Measurements from ENCODE around the gene WDR91. TPM values are rescaled to one million over a fixed set of nuclear protein-coding genes. Genes with fewer than 3 reads are reported as not detected.
A peak's percentile ranks its signal among the peaks of the same experiment; 100 is the strongest.

Gene WDR91
- polyA plus RNA-seq, 10 donors, result 6.7 to 14.3 (median 10.3) TPM

DNA sequence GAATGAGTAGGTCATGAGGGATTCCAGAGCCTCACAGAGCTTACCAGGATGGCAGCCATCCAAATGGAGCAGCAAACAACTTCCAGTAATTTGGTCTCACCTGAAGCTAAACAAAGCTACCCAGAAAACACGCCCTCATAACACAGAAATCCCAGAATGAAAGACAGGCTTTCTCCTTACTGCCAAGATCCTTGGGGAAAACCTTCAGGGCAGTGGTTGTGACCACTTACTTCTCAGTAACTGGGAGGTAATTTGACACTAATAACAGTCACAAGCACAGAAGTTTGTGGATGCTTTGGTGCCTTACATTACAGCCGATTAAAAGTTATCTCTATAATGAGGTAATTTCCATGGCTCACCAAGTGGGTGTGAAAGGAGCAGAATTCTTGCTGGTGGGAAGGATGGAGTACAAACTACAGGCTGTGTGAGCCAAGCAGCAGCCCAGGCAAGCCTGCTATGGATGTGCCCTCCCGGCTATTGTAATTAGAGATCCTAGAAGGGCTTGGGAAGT lies 10.4 kb downstream of the WDR91 start:
- no peak for DNase-seq

DNA sequence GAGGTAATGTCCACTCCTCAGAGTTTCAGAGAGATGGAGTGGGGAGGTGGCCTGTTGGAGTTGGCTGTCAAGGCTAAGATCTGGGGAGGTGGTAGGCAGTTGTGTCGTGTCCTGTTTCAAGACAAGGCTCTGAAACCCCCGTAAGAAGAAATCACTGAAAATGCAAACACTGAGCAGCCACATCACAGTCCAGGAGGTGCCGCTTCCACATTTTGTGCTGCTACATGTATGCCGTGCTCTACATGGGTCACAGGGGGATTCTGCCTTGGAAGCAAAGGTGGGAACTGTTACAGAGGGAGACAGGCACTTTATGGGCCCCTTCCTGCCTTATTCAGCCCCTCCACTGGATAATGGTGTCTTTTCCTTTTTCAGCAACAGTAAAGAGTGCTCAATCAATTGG lies 11.9 kb downstream of the WDR91 start:
- DNase-seq, result no peak

DNA sequence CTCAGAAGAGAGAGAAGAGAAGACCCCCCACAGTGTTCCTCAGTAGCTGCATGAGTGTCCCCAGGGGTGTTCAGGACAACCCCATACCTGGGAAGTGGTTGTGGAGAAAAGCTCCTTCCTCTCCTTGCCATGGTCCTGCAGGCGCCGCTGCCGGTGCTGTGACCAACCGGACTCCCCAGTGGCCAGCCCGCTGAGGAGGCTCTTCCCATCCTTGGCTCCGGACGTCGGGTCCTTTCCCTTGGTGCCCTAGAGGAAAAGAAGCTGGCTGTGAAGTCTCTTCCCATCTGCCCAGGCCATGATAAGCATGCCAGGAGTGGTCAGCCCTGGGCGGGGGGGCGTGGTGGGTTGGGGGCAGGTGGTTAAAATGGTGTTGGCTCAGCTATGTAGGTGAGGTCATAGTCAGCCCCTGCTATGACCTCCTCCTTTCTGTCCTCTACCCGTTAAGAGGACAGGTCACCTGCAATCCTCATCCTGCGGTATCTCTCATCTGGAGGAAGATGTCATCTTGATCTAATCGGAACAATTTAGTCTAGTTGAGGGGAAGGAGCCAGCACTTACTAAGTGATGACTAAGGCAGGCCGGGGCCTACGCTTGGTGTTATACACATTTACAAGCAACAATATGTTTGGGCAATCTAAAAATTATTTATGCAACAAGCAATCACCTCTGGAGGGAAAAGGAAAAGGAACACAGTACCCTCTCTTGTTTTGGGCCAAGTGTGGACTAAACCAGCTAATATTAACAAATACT lies 13.2 kb downstream of the WDR91 start:
- DNase-seq, result no peak

DNA sequence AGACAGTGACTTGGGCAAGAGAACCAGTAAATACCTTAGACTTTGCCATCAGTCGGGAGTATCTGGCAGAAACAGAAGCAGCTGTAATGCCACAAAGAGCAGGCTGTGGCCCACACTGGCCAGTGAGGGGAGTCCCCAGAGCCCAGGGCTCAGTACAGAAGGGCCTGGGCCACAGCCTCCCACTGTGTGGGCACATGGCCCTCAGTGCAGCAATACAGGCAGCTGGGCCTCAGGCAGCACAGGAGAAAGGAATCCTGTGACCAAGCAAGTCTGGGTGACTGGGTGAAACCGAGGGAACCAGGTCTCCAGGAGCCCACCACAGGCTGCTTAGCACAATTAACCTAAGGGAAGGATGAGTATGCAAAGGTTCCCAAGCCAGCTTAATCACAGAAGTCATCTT lies 14.0 kb downstream of the WDR91 start:
- no peak for DNase-seq

DNA sequence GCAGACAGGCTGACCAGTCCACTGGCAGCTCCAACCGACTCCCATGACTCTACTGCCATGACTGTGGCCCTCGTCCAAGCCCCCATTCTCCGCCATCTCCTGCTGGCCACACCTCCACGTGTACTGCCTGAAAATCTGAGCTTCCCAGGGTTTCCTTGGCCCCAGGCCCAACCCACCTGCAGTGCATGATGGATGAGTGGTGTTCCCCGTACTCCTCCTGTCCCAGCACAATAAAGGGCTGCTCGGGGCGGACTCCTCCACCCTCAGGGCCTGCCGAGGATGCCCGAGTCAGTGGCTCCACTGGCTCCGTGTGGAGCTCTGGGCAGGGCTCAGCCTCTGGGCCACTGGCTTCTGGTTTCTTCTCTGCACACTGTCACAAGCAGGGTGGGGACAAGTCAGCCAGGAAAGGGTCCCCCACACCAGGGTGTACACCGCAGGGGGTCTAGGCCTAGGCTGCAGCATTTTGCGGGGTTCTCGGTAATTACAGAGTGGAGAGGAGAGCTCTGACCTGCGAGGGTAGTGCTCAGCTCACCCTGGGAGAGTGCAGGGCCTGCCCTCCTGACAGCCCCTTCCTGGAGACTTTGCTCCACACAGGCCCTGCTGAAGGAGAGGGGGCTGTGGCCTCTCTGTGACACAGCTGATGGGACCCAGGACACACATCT lies 15.2 kb downstream of the WDR91 start:
- no peak for DNase-seq

DNA sequence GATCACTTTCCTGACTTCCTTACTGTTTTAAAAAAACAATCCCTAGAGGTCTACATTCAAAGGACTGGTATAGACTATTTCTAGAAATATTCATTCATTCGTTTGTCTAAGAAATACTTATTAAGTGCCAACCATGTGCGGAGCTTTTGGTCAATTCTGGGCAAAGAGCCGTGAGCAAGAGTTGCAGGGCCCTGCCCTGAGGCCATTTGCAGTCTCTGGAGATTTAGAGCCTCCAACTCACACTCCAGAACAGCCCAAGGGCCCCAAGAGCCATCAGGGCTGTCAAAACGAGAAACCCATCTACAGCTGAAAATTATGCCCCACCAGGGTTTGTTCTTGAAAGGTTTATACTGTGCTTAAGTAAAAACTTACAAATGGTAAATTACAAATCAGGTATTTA lies 16.2 kb downstream of the WDR91 start:
- no peak for DNase-seq

DNA sequence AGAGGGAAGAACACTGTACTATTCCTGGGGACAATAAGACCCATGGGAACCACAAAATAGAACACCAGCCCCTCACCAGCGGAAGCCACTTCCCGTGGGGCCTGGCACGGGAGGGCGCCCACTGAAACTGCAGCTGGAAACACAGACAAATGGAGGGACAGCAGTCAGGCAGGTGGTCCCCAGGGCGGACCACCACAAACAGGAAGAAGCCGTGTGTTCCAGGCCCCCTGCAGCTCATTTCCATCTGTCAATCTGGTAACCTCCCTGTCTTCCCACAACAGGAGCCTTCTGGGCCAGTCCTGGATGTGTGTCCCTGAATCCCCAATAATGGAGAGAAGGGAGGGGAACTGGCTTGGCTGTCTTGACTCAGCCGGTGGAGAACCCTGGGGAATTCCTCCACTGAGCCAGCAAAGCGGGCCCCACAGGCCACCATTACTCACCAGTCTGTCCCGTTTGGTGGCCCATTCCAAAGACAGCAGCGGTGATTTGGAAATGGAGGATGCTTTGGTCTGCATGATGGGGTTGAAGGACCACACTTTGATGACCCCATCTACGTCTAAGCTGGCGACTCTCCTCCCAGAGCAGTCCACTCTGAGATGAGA lies 16.7 kb downstream of the WDR91 start:
- DNase-seq, result no peak

DNA sequence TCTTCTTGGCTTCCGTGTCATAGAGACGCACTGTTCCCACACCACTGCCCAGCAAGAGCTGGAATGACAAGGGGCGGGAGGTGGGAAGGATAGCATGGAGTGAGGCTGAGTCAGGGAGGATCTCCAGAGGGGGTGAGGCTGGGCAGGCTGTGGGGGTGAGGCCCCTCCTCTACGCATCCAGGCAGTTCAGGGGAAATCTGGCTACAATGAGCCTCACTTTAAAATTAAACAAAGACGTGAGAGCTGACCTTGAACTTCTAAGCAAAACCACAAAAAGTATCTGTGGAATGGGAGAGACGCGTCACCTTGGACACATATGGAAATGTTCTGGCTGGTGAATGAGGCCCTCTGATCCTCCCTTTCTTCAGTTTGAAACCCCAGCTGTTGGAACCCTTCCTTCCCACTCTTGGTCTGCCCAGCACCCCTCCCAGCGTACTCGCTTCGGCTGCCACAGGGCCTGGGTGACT lies 17.7 kb downstream of the WDR91 start:
- peak in 1 of 3 donors; percentile 83 for DNase-seq

DNA sequence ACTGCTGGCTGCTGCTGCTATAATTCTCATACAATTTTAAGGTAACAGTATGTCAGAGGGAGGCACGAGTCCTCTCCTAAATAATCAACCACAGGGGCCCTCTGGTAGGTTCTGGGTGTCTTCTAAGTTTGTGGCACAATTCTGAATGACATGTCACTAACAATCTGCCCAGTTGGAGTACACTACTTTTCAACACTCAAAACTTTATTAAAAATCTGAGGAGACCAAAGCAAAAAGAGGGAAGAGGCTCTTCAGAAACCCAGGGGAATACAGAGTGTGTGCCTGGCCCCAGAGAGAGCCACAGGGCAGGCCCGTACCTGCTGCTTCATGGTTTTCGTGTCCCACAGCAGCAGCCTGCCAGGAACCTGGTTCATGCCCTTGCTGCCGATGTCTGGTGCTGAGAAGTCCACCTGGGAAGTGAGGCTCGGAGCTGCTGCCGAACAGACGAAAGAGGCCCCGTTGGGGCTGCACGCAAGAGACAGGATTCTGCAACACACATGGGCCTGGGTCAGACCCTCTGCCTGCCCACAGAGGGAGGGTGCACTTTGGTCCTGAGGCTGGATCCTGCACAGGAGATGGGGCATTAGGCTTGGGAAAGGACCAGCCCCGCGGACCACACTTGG lies 18.3 kb downstream of the WDR91 start:
- DNase-seq, result no peak

DNA sequence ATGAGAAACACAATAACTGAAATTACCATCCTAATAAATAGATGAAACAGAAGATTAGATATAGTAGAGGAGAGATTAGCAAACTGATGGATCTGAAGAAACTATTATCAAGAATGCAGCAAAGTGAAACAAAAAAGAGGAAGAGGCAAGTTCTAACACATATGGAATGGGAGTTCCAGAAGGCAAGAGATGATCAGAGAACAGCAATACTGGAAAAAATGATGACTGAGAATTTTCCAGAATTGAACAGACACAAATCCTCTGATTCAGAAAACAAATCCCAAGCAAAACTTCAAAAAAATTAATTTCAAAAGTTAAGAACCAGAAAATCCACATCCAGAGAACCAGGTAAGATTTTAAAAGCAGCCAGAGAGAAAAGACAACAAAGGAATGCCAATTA lies 20.6 kb downstream of the WDR91 start:
- no peak for DNase-seq

DNA sequence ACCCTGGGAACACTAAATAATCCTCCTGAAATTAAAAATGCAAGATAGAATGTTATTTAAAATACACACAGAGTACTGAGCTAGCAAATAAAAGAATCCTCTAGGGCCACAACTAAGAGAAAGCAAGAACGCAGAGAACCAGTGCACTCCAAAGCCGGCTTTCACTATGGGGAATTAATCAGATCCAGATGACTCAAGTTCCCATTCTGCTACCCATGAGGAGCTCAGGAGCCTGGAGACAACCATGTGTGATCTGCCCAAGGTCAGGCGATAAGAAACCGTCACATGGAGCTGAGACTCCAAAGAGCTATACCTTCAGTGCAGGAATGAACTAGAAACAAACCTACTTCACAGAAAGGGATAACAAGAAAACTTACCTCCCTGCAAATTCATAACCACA lies 21.4 kb downstream of the WDR91 start:
- no peak for DNase-seq

DNA sequence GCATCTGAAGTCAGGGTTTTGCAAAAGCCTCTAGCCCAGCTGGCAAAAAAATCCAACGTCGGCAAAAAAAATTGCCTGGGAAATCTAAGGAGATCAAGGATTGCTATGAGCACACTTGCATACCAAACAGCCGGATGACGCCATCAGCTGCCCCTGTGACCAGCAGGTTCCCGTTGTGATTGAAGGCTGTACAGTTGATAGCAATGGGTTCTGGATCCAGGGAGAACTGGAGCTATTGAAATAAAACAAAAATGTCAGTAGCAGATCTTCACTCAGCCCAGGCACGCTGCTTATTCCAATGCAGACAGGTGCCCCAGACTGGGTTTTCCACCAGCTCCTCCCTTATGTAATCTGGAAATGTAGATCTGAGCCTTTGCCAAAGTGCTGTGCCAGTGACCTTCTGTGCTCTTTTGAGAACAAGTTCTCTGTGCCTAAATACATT lies 22.1 kb downstream of the WDR91 start:
- DNase-seq, result no peak

DNA sequence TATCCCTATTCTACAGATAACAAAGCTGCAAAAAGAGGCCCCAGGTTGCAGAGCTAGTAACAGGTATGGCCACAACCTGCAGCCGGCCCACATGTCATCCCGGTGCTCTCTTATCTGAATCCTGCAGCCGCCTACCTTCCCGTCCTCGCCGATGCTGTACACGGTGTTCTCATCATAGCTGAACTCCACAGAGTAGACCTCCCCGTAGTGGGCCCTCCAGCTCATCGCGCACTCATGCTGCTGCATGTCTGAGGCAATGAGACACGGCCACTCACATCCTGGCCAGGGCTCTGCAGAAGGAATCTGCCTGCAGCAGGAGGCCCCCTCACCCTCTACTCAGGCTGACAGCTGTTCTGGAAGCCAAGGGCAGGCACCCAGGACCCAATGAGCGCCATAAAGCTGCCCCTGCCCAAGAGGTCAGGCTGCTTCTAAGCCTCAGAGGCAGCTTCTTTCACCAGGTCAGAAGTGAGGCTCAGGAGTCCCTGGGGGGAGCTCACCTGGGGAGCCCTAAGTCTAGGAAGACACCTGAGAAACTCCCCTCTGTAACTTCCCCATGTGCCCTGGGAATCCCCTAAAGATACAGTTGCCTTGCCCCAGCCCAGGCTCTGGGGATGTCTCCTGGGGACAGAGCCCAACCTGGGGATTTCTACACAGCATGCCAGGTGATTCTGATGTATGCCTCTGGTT lies 22.9 kb downstream of the WDR91 start:
- DNase-seq, result no peak

DNA sequence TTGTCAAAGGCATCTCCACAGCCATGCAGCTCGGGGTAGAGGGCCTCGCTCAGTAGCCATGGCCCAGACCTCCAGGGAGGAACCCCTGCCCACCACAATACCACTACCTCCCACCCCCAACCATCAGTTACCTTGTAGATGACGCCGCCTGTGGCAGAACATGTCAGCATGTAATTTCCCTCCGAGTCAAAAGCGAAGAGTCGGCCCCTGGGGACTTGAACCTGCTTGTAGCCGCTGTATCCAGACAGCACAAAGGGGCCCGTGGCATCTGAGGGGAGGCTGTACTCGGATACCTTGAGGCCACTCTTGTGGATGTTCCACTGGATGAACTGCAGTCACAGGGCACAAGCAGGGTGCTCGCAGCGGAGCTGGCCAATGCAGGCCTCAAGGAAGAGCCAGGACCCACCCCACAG lies 24.5 kb downstream of the WDR91 start:
- no peak for DNase-seq

DNA sequence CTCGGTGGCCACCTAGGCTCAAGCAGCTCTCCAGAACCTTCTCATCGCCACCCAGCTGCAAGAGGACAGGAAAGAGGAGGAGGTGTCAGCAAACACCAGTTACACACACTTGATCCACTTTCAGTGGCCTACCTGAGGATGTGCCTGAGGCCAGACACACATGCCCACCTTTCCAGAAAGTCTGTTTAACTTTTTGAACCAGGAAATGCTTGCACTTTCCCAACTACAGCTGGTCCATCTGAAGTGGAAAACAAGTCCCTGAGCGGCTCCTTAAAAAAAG lies 25.1 kb downstream of the WDR91 start:
- DNase-seq, result no peak

DNA sequence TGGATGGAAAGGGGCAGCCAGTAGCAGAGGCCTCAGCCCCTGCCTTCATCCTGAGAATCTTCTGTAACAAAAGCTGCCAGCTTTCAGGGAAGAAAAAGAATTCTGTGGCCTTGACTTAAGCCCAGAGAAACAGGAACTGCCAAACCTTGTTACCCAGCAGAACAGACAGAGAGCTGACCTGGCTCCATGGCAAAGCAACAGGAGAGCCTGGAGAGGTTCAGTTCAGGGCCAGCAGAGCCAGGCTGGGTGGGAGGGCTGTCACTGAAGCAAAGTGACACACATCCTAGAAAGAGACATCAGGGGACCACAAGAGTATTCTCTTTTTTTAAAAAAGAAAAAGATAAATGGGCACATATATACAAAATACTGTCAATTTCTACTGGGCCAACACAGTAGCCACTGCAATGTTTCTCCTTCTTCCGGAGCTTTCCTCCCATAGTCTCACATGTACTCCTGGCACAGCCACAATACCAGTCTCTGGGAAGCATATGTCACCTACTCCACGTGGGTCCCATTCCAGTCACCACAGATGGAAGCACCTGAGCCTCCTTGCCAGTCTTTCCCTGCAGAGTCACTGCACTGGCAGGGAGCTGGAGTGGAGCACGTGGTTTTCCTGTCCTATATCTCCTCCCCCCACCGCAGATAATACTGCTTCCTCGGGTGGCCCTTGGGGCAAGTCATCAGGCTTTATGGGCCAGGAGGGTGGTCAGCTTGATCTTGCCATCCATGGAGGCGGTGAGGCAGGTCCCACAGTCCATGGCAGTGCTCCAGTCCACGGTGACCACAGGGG lies 25.7 kb downstream of the WDR91 start:
- DNase-seq, result no peak

DNA sequence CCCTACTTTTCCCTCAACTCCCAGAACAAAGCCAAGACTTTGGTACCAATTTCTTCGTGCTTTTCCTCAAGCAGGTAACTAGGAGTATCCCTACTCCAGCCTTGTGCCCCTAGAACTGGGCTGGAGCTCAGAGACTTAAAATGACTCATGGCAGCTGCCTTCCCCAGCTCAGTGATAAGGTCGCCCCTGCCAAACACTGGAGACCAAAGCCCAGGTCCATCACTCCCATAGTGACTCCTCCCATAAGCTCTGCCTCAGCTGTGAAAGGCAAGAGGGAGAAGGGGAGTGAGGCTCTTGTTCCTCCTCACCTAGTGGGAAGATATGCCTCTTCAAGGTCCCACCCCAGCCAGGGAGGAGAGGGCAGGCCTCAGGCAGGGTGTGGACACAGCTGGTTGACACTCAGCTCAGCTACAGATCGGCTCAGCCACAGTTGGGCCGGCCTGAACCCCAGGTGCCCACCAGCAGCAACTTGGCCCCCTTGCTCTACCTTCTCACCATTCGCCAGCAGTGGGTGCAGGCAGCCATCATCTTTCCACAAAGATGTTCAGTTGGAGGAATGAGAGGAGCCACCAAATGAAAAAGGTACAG lies 27.0 kb downstream of the WDR91 start:
- DNase-seq, result no peak

DNA sequence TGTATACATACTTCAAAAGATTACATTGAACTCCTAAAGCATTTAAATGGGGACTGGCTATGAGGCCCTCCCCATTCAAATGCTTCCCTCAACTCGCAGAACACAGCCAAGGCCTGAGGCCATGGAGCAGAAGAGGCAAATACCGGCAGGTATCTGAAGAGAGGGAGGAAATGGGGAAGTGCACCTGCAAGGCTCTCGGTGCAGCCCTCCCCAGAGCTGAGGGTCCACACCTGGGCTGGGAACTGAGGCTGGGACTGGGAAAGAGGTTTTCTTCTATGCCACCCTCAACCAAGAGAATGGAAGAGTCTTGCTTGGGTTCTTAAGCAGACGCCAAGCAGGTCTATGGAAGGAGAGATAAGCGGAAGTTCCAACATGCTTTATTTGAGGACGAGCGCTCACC lies 27.8 kb downstream of the WDR91 start:
- DNase-seq, result no peak

DNA sequence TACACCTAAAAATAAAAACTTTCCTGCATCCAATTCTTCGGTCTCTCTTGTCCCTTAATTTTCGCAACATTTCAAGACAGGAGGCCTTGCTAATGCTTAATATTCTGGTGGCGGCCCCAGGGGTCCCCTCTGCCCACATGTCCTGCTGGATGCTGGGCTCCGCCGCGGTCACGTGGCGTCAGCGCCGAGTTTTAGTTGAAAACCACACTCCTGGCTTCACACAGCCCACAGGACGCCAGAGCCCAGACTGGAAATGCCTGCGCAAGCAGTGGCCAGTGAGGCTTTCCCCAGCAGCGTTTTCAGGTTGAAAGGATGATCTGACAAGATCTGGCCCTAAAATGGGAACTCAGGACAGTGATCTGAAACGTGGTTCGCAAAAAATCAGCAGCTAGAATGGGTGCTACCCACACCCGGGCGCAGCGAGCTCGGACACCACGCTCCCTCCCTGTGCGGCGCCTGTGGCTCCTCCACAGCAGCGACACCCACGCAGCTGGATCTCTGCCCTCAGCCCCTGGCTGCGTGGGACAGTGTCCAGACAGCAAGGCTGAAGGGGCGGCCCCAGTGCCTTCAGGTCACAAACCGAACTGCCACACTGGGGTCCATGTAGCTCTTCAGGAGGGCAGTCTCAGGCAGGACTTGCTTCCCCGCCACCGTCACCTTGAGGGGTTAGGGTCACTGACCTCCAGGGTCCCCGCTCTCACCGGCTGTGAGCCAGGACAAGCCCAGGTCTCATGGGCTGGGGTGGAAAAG lies 29.2 kb downstream of the WDR91 start:
- no peak for DNase-seq

Measured in muscle of back (tissue), 11 donors.